Heart right ventricle (tissue), 16 donors: Measurements from ENCODE around the gene FZR1. TPM values are rescaled to one million over a fixed set of nuclear protein-coding genes. Genes with fewer than 3 reads are reported as not detected.

Source experiments
- ATAC-seq, 8 donors: fragments of 200-7000 bp; cut with Tn5 transposase; one replicate each; pipeline ENCODE4 v1.9.1; 2020; ENCODE audit warnings: mild to moderate bottlenecking in 8 of 8, moderate library complexity in 8 of 8, moderate number of reproducible peaks in 1 of 8
- DNase-seq, 2 donors: peaks; one replicate each; pipeline ENCODE4 v3.0.0-alpha.2; 2020
- H3K27ac ChIP-seq, 10 donors: fragments of 200-600 bp; sonication (generic) in 2 of 10; one replicate each; pipeline versions ENCODE4 v1.5.0 to v1.8.0; 2020 to 2022; ENCODE audit warnings: mild to moderate bottlenecking in 3 of 10
- H3K27me3 ChIP-seq, 7 donors: fragments of 200-600 bp; one replicate each; pipeline ENCODE4 v1.8.0; 2021 to 2022; ENCODE audit warnings: mild to moderate bottlenecking in 2 of 7
- H3K36me3 ChIP-seq, 9 donors: fragments of 200-600 bp; sonication (generic) in 1 of 9; one replicate each; pipeline versions ENCODE4 v1.5.0 to v1.8.0; 2020 to 2022; ENCODE audit warnings: mild to moderate bottlenecking in 2 of 9
- H3K4me1 ChIP-seq, 9 donors: fragments of 200-600 bp; sonication (generic) in 1 of 9; one replicate each; pipeline versions ENCODE4 v1.5.0 to v1.8.0; 2020 to 2022; ENCODE audit warnings: mild to moderate bottlenecking in 4 of 9
- H3K4me3 ChIP-seq, 10 donors: fragments of 200-600 bp; sonication (generic) in 2 of 10; one replicate each; pipeline versions ENCODE4 v1.5.0 to v1.8.0; 2020 to 2022; ENCODE audit warnings: mild to moderate bottlenecking in 7 of 10, moderate library complexity in 2 of 10
- H3K9me3 ChIP-seq, 11 donors: fragments of 200-600 bp in 10 of 11; sonication (generic) in 2 of 11; one replicate each; pipeline versions ENCODE4 v1.5.0 to v1.8.0; 2013 to 2022; ENCODE audit warnings: mild to moderate bottlenecking in 2 of 11, control low read depth in 1 of 11, moderate library complexity in 1 of 11
- WGBS, 2 donors: extraction: QIAGEN DNeasy Blood & Tissue Kit; methylation state at CpG; one replicate each; pipeline ENCODE4 v1.1.7; 2013; ENCODE audit warnings: inconsistent platforms in 1 of 2; 5-methylcytosine and 5-hydroxymethylcytosine counted together
- intact Hi-C, 10 donors: fragments of 100-400 bp; cut with DNase I; formaldehyde crosslinking; loops; one replicate each; pipeline versions ENCODE4 v1.11.1 to v1.14.2; 2022
- polyA plus RNA-seq, 2 donors: library from polyadenylated mRNA; stranded (reverse); fragments of 200-250 nt; gene quantifications; one replicate each; pipeline ENCODE4 v1.2.3, GENCODE V29; 2013
- total RNA-seq, 10 donors: library from RNA; stranded (reverse); fragmentation: NEBNext Ultra II Directional in 3 of 10; extraction: Animal tissue kit (Norgen Biotek cat#: 25700) in 3 of 10; gene quantifications; one replicate each; pipeline versions ENCODE4 v1.2.1 to v1.2.4, GENCODE V29; 2021 to 2023
- TF ChIP-seq, protein P1 (sequence below), 9 donors: fragments of 200-600 bp; sonication (generic) in 2 of 9; IDR thresholded peaks; one replicate each; pipeline versions ENCODE4 v1.5.0 to v1.8.0; 2021 to 2022; ENCODE audit warnings: antibody characterized with exemption in 9 of 9, mild to moderate bottlenecking in 5 of 9, moderate library complexity in 1 of 9
- donor health status: Arrhythmogenic right ventricular cardiomyopathy.
- donor health status: ischemic (EF 13 %, LVEDD 7.1; RV severe dilation, severe dysfunction).
- donor health status: healthy with polysubstance abuse.
- donor health status: DM: no; HTN: yes; CAD: no.
- donor health status: DM: no; HTN: no; CAD: no.
- donor health status: ischemic (EF 25% LVEDD 6.9; RV normal size, moderate dysfunction).
- donor health status: ischemic (EF 25% LVEDD 5.7; RV mildly dilated, moderate dysfunction).
- donor health status: healthy.
- donor health status: DM: yes; HTN: yes; CAD: no.
- donor health status: Ischemic cardiomyopathy.
- donor health status: ischemic (EF 35%, LVEDD 5.7; RV mildly dilated, moderate dysfunction).
- donor health status: nonischemic (EF 11% LVEDD 7.7; RV severe dilation, severe dysfunction).
- donor health status: DM: yes; HTN: yes; CAD: no.
- donor health status: PGD.
- donor health status: ischemic (EF 29% LVEDD 5.4; RV normal size, mild dysfunction).
- donor health status: nonischemic (EF 23%, LVEDD 6.1; RV moderate dilation, normal function).

Gene FZR1
- total and polyA plus RNA-seq, 12 donors: 13.5 to 30.8 (median 24.7) TPM

GRCh38 chr19:3475449-3475848, 30.7 kb upstream of the FZR1 start:
- TF ChIP-seq, protein P1, sequence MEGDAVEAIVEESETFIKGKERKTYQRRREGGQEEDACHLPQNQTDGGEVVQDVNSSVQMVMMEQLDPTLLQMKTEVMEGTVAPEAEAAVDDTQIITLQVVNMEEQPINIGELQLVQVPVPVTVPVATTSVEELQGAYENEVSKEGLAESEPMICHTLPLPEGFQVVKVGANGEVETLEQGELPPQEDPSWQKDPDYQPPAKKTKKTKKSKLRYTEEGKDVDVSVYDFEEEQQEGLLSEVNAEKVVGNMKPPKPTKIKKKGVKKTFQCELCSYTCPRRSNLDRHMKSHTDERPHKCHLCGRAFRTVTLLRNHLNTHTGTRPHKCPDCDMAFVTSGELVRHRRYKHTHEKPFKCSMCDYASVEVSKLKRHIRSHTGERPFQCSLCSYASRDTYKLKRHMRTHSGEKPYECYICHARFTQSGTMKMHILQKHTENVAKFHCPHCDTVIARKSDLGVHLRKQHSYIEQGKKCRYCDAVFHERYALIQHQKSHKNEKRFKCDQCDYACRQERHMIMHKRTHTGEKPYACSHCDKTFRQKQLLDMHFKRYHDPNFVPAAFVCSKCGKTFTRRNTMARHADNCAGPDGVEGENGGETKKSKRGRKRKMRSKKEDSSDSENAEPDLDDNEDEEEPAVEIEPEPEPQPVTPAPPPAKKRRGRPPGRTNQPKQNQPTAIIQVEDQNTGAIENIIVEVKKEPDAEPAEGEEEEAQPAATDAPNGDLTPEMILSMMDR (IDR thresholded peaks at IDR 0.05): no peak
- Histone ChIP-seq H3K27me3 (peaks cover 0 to 12% (median 8%) of the 10 kb centered on the region in 7 donors), H3K4me3 (no peak overlapping the region), H3K4me1 (peaks cover 3 to 13% (median 6%) of the 10 kb centered on the region in 9 donors), H3K27ac (no peak overlapping the region), H3K9me3 (no peaks in the 10 kb centered on the region), H3K36me3 (no peaks in the 10 kb centered on the region)
- intact Hi-C loops: loop anchor here in 2 of 10 donors (2.0 to 5.0 kb wide), 3 partner anchors 149 to 168 kb away; no protein-coding TSS in a partner anchor
- DNase-seq: no peak
- WGBS, 2 donors: 84 to 91% methylated on average over 4 of the region's 4 CpGs
- ATAC-seq: no peak

DNA sequence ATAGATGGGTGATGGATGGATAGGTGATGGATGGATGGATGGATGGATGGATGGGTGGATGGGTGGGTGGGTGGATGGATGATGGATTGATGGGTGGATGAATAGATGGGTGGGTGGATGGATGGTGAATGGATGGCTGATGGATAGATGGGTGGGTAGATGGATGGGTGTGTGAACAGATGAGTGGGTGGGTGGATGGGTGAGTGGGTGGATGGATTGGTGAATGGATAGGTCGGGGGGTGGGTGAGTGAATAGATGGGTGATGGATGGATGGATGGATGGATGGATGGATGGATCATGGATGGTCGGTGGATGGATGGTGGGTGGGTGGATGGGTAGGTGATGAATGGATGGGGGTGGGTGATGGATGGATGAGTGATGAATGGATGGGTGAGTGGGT, 29.3 kb upstream of the FZR1 start:
- WGBS, 2 donors: 88 to 91% methylated on average over 2 of the region's 2 CpGs
- H3K4me3 ChIP-seq: no peak overlapping the region
- peaks cover under 1 to 10% (median 6%) of the 10 kb centered on the region in 9 donors for H3K4me1 ChIP-seq
- peaks cover 3 to 26% (median 22%) of the 10 kb centered on the region in 7 donors for H3K27me3 ChIP-seq
- DNase-seq (no peak), ATAC-seq (no peak)
- H3K36me3 ChIP-seq: no peaks in the 10 kb centered on the region
- TF ChIP-seq, protein P1 (IDR thresholded peaks at IDR 0.05): no peak
- H3K27ac ChIP-seq: no peak overlapping the region
- intact Hi-C loops: loop anchor here in 3 of 10 donors (2.0 to 5.0 kb wide), 3 partner anchors 152 to 170 kb away; no protein-coding TSS in a partner anchor
- no peaks in the 10 kb centered on the region for H3K9me3 ChIP-seq

DNA sequence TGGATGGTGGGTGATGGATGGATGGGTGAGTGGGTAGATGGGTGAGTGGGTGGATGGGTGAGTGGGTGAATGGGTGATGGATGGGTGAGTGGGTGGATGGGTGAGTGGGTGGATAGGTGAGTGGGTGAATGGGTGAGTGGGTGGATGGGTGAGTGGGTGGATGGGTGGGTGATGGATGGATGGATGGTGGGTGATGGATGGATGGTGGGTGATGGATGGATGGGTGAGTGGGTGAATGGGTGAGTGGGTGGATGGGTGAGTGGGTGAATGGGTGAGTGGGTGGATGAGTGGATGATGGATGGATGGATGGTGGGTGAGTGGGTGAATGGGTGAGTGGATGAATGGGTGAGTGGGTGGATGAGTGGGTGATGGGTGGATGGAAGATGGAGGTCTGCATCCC, 28.6 kb upstream of the FZR1 start:
- intact Hi-C loops: loop anchor here in 3 of 10 donors (2.0 to 5.0 kb wide), 3 partner anchors 153 to 170 kb away; no protein-coding TSS in a partner anchor
- H3K4me3 ChIP-seq: no peak overlapping the region
- no peaks in the 10 kb centered on the region for H3K9me3 ChIP-seq
- H3K27me3 ChIP-seq: peaks cover 9 to 32% (median 29%) of the 10 kb centered on the region in 7 donors
- H3K27ac ChIP-seq: no peak overlapping the region
- no peaks in the 10 kb centered on the region for H3K36me3 ChIP-seq
- H3K4me1 ChIP-seq: peaks cover 0 to 4% (median 1%) of the 10 kb centered on the region in 9 donors
- DNase-seq (no peak), ATAC-seq (no peak)
- TF ChIP-seq, protein P1 (IDR thresholded peaks at IDR 0.05): no peak

- H3K4me3 ChIP-seq: no peak overlapping the region
- no peaks in the 10 kb centered on the region for H3K9me3 ChIP-seq
- peaks cover 0 to 3% (median 0%) of the 10 kb centered on the region in 9 donors for H3K4me1 ChIP-seq
- no peak for DNase-seq
- intact Hi-C loops: loop anchor here in 3 of 10 donors (2.0 to 5.0 kb wide), 3 partner anchors 153 to 171 kb away; no protein-coding TSS in a partner anchor
- no peak overlapping the region for H3K27ac ChIP-seq
- TF ChIP-seq, protein P1 (IDR thresholded peaks at IDR 0.05): no peak
- H3K27me3 ChIP-seq: peaks cover 14 to 37% (median 33%) of the 10 kb centered on the region in 7 donors
- ATAC-seq: no peak
- 67 to 93% methylated on average over 2 of the region's 2 CpGs for whole genome bisulfite sequencing, 2 donors
- no peaks in the 10 kb centered on the region for H3K36me3 ChIP-seq
These were observed 28.2 kb upstream of the FZR1 start for GRCh38 chr19:3477951-3478350.
